HUES64 (cell line): Measurements from ENCODE around the gene TUBB8. TPM values are rescaled to one million over a fixed set of nuclear protein-coding genes. Genes with fewer than 3 reads are reported as not detected.

Experiments used
- H3K27ac ChIP-seq: 2 replicates; pipeline ENCODE4 v1.7.0; 2013; ENCODE audit warnings: low read depth, low read length, inconsistent platforms
- H3K27me3 ChIP-seq: 2 replicates; pipeline ENCODE4 v1.6.1; 2013; ENCODE audit warnings: mild to moderate bottlenecking, low read length; ENCODE audit not compliant: insufficient read depth
- H3K36me3 ChIP-seq: 2 replicates; pipeline ENCODE4 v1.6.1; 2013; ENCODE audit warnings: mild to moderate bottlenecking, low read length; ENCODE audit not compliant: insufficient read depth
- H3K4me1 ChIP-seq: 2 replicates; pipeline ENCODE4 v1.6.1; 2013; ENCODE audit warnings: mild to moderate bottlenecking, low read length, moderate library complexity; ENCODE audit not compliant: insufficient read depth
- H3K4me3 ChIP-seq: 2 replicates; pipeline ENCODE4 v1.5.1; 2013; ENCODE audit warnings: mild to moderate bottlenecking, low read length, moderate library complexity
- H3K9ac ChIP-seq: 2 replicates; pipeline ENCODE4 v1.6.1; 2013; ENCODE audit warnings: mild to moderate bottlenecking, low read depth, low read length
- H3K9me3 ChIP-seq: 2 replicates; pipeline ENCODE4 v1.6.1; 2013; ENCODE audit warnings: low read depth, low read length; ENCODE audit not compliant: insufficient read depth
- WGBS: fragments of 150-250, 120-280 bp; methylation state at CpG from one replicate; pipeline ENCODE4 v1.1.7; 2013; ENCODE audit warnings: missing lambda C conversion rate; 5-methylcytosine and 5-hydroxymethylcytosine counted together
- polyA plus RNA-seq, 2 experiments: library from polyadenylated mRNA; stranded (reverse); fragments of 50-300 nt; gene quantifications; one replicate each; pipeline ENCODE4 v1.2.3, GENCODE V29; 2013

Gene TUBB8
- polyA plus RNA-seq (2013, experiment 1 of 2): 0.35 TPM
- 0.63 TPM for polyA plus RNA-seq (2013, experiment 2 of 2)

- H3K9me3 ChIP-seq: no peaks in the 10 kb centered on the region
- 90% methylated on average over 34 of the region's 34 CpGs for WGBS
- H3K27ac ChIP-seq: no peak within 1 kb of the TSS
- H3K36me3 ChIP-seq: no peaks in the 10 kb centered on the region
- H3K4me3 ChIP-seq: no peak within 1 kb of the TSS
- H3K27me3 ChIP-seq: no peaks in the 10 kb centered on the region
- H3K4me1 ChIP-seq: no peaks in the 10 kb centered on the region
- H3K9ac ChIP-seq: no peak within 1 kb of the TSS
These were observed at the start of gene TUBB8 for GRCh38 chr10:48996-49395. TSS of gene TUBB8 (minus strand) at chr10:49296. CDS start at chr10:49238, 58 bp downstream.

GRCh38 chr10:96466-96865 is 47.4 kb upstream of the TUBB8 start:
- Histone ChIP-seq H3K27me3 (no peaks in the 10 kb centered on the region), H3K36me3 (no peaks in the 10 kb centered on the region), H3K27ac (no peak overlapping the region), H3K9ac (no peak overlapping the region), H3K9me3 (peaks cover 40% of the 10 kb centered on the region), H3K4me1 (no peaks in the 10 kb centered on the region), H3K4me3 (no peak overlapping the region)
- 38% methylated on average over 1 of the region's 1 CpG for WGBS

GRCh38 chr10:95356-96115 is 46.4 kb upstream of the TUBB8 start:
- H3K4me3 ChIP-seq: no peak overlapping the region
- no peaks in the 10 kb centered on the region for H3K36me3 ChIP-seq
- WGBS: 76% methylated on average over 2 of the region's 2 CpGs
- H3K9me3 ChIP-seq: peaks cover 40% of the 10 kb centered on the region
- H3K27ac ChIP-seq: no peak overlapping the region
- H3K27me3 ChIP-seq: no peaks in the 10 kb centered on the region
- H3K9ac ChIP-seq: no peak overlapping the region
- no peaks in the 10 kb centered on the region for H3K4me1 ChIP-seq

- Histone ChIP-seq H3K9me3 (peaks cover 39% of the 10 kb centered on the region), H3K27ac (no peak overlapping the region)
- WGBS: 50% methylated on average over 1 of the region's 1 CpG
These were observed 45.5 kb upstream of the TUBB8 start for GRCh38 chr10:94613-95012.

GRCh38 chr10:92846-93245 is 43.8 kb upstream of the TUBB8 start:
- 90% methylated on average over 2 of the region's 2 CpGs for WGBS
- Histone ChIP-seq H3K36me3 (no peaks in the 10 kb centered on the region), H3K9me3 (peaks cover 33% of the 10 kb centered on the region), H3K4me3 (no peak overlapping the region), H3K27ac (no peak overlapping the region), H3K9ac (no peak overlapping the region), H3K27me3 (no peaks in the 10 kb centered on the region), H3K4me1 (no peaks in the 10 kb centered on the region)

More at GRCh38 chr10:94613-95012, 45.5 kb upstream of the TUBB8 start:
- Histone ChIP-seq H3K36me3 (no peaks in the 10 kb centered on the region), H3K9ac (no peak overlapping the region), H3K27me3 (no peaks in the 10 kb centered on the region), H3K4me1 (no peaks in the 10 kb centered on the region), H3K4me3 (no peak overlapping the region)

- 88% methylated on average over 4 of the region's 4 CpGs for WGBS
- H3K4me3 ChIP-seq: no peak overlapping the region
- peaks cover 28% of the 10 kb centered on the region for H3K9me3 ChIP-seq
- no peaks in the 10 kb centered on the region for H3K27me3 ChIP-seq
- no peaks in the 10 kb centered on the region for H3K4me1 ChIP-seq
- no peaks in the 10 kb centered on the region for H3K36me3 ChIP-seq
- no peak overlapping the region for H3K9ac ChIP-seq
- no peak overlapping the region for H3K27ac ChIP-seq
These were observed 43.1 kb upstream of the TUBB8 start for GRCh38 chr10:92153-92552.

- Histone ChIP-seq H3K4me3 (no peak overlapping the region), H3K36me3 (no peaks in the 10 kb centered on the region), H3K9ac (no peak overlapping the region), H3K27me3 (no peaks in the 10 kb centered on the region), H3K4me1 (no peaks in the 10 kb centered on the region), H3K9me3 (peaks cover 21% of the 10 kb centered on the region), H3K27ac (no peak overlapping the region)
- WGBS: 91% methylated on average over 8 of the region's 8 CpGs
These were observed 42.2 kb upstream of the TUBB8 start for GRCh38 chr10:91313-91712.

- WGBS: 98% methylated on average over 1 of the region's 1 CpG
- no peaks in the 10 kb centered on the region for H3K4me1 ChIP-seq
- H3K27me3 ChIP-seq: no peaks in the 10 kb centered on the region
- H3K9me3 ChIP-seq: peaks cover 10% of the 10 kb centered on the region; the same call in 1 of the 2 replicates
- H3K27ac ChIP-seq: no peak overlapping the region
- no peak overlapping the region for H3K4me3 ChIP-seq
- H3K36me3 ChIP-seq: no peaks in the 10 kb centered on the region
- H3K9ac ChIP-seq: no peak overlapping the region
These were observed 41.1 kb upstream of the TUBB8 start for GRCh38 chr10:90161-90560.

GRCh38 chr10:89248-89647 is 40.2 kb upstream of the TUBB8 start:
- Histone ChIP-seq H3K9ac (no peak overlapping the region), H3K27ac (no peak overlapping the region), H3K36me3 (no peaks in the 10 kb centered on the region), H3K9me3 (0 out of 2 replicates have a peak, but pooled peaks cover 3% of the 10 kb centered on the region), H3K4me1 (no peaks in the 10 kb centered on the region), H3K27me3 (no peaks in the 10 kb centered on the region), H3K4me3 (no peak overlapping the region)
- WGBS: 86% methylated on average over 1 of the region's 2 CpGs

GRCh38 chr10:88253-88652 is 39.2 kb upstream of the TUBB8 start:
- Histone ChIP-seq H3K9me3 (no peaks in the 10 kb centered on the region), H3K27me3 (no peaks in the 10 kb centered on the region), H3K27ac (no peak overlapping the region), H3K4me1 (no peaks in the 10 kb centered on the region), H3K36me3 (no peaks in the 10 kb centered on the region), H3K9ac (no peak overlapping the region), H3K4me3 (no peak overlapping the region)
- WGBS: 73% methylated on average over 4 of the region's 4 CpGs

GRCh38 chr10:87177-88080 is 38.3 kb upstream of the TUBB8 start:
- 93% methylated on average over 19 of the region's 19 CpGs for WGBS
- Histone ChIP-seq H3K4me3 (no peak overlapping the region), H3K9me3 (no peaks in the 10 kb centered on the region), H3K36me3 (no peaks in the 10 kb centered on the region), H3K27me3 (no peaks in the 10 kb centered on the region), H3K4me1 (no peaks in the 10 kb centered on the region), H3K9ac (no peak overlapping the region), H3K27ac (no peak overlapping the region)
